ENCODE data around the gene TMEM141. TPM values are rescaled to one million over a fixed set of nuclear protein-coding genes. Genes with fewer than 3 reads are reported as not detected.
A peak's percentile ranks its signal among the peaks of the same experiment; 100 is the strongest.
"Not testable (repeated sequence)": the region's sequence is repeated elsewhere in the genome, so short reads cannot be mapped to it uniquely, and the experiment has no call there.

Gene TMEM141
- total RNA-seq, 1 donor: 30.8 TPM

- not testable (repeated sequence) for H3K4me3 ChIP-seq (ENCODE audit: low read depth, low read length)
- TF ChIP-seq CTCF (IDR thresholded peaks at IDR 0.05; ENCODE audit: insufficient read depth, low read length): peak; percentile 77
- peak; percentile 66 for DNase-seq (ENCODE audit: low read depth)
Measured at GRCh38 chr9:136760834-136761544, 30.2 kb upstream of the TMEM141 start.

- TF ChIP-seq CTCF (IDR thresholded peaks at IDR 0.05; ENCODE audit: insufficient read depth, low read length): no peak
- DNase-seq (ENCODE audit: low read depth): no peak
- H3K4me3 ChIP-seq (ENCODE audit: low read depth, low read length): no peak overlapping the region
Measured at GRCh38 chr9:136761545-136761981, 29.6 kb upstream of the TMEM141 start.

- TF ChIP-seq CTCF (IDR thresholded peaks at IDR 0.05; ENCODE audit: insufficient read depth, low read length): no peak
- no peak for DNase-seq (ENCODE audit: low read depth)
- no peak overlapping the region for H3K4me3 ChIP-seq (ENCODE audit: low read depth, low read length)
Measured at GRCh38 chr9:136762221-136762691, 28.9 kb upstream of the TMEM141 start.

- TF ChIP-seq CTCF (IDR thresholded peaks at IDR 0.05; ENCODE audit: insufficient read depth, low read length): no peak
- no peak for DNase-seq (ENCODE audit: low read depth)
- no peak overlapping the region for H3K4me3 ChIP-seq (ENCODE audit: low read depth, low read length)
Measured at GRCh38 chr9:136762915-136763648, 28.1 kb upstream of the TMEM141 start.

- no peak for TF ChIP-seq CTCF (IDR thresholded peaks at IDR 0.05; ENCODE audit: insufficient read depth, low read length)
- H3K4me3 ChIP-seq (ENCODE audit: low read depth, low read length): no peak overlapping the region
- DNase-seq (ENCODE audit: low read depth): no peak
Measured at GRCh38 chr9:136763649-136764035, 27.5 kb upstream of the TMEM141 start.

GRCh38 chr9:136764301-136764891, 26.7 kb upstream of the TMEM141 start, which contains the start of gene LCN15:
Gene LCN15 (minus strand): TSS chr9:136764518. CDS start chr9:136764488, 30 bp downstream.
- no peak within 1 kb of the TSS for H3K4me3 ChIP-seq (ENCODE audit: low read depth, low read length)
- TF ChIP-seq CTCF (IDR thresholded peaks at IDR 0.05; ENCODE audit: insufficient read depth, low read length): no peak
- DNase-seq (ENCODE audit: low read depth): no peak
